HG03439 (cell line): ENCODE measurements around the gene NMRK1.

Experiments used
- ATAC-seq: cut with Tn5 transposase; IDR thresholded peaks from one replicate; pipeline ENCODE4 v1.9.1; 2021; ENCODE audit warnings: mild to moderate bottlenecking, moderate library complexity; ENCODE audit not compliant: unreplicated experiment

The NMRK1 gene

GRCh38 chr9:75087824-75088645 is at the start of gene NMRK1, which contains the start of gene OSTF1:
Gene NMRK1 (minus strand): TSS chr9:75088155. CDS start chr9:75083115, 5,040 bp downstream.
Gene OSTF1 (plus strand): TSS chr9:75088514. CDS start chr9:75088693, 179 bp downstream.
- peak; percentile 92 for ATAC-seq

DNA sequence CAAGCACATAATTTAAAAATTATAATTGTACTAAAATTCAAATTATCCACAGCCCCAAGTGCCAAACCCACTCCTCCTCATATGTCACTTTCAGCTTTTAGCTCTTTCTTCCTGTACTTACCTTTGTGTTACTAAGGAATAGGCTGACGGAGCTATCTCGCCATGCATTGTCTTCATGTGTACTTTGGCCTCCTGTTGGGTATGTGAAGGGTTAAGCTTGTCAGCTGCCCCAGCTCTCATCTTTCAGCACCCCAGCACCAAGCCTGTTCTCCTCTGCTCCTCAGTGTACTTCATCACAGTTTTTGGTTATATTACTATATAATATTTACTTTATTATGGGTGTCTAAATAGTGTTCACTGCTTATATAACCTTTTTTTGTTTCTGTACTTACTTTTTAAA is 46.5 kb upstream of the NMRK1 start:
- ATAC-seq: no peak

- ATAC-seq: no peak
These were observed 45.4 kb upstream of the NMRK1 start for GRCh38 chr9:75133396-75133795.

DNA sequence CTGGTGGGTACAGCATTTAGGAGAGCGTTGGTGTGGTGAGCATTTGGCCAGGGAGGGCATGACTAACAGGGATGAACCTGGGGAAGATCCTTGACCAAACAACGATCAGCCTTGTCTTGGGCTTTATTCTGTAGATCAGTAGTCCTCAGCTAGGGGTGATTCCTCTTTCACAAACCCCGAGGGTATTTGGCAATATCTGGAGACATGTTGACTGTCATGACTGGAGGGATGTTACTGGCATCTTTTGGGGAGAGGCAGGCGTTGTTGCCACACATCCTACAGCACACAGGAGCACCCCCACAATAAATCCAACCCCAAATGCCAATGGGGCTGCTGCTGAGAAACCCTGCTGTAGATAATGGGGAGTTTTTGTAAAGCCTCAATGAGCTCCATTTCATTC is 44.3 kb upstream of the NMRK1 start:
- ATAC-seq: no peak

DNA sequence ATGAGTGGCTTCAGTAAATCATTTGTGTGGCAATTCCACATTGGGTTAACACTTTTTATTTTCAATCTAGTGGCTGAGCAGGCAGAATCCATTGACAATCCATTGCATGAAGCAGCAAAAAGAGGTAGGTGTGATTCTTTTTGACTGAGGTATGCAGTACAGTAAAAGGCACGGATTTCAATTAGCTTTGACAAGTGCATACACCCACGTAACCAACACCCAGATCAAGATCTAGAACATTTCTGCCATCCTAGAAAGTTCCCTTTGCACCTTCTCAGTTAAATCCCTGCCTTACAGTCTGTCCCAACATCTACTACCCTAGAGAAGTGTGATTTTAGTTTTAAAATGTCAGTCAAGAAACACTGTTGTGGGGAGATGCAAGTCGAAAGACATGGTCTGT is 43.7 kb upstream of the NMRK1 start:
- ATAC-seq: no peak

DNA sequence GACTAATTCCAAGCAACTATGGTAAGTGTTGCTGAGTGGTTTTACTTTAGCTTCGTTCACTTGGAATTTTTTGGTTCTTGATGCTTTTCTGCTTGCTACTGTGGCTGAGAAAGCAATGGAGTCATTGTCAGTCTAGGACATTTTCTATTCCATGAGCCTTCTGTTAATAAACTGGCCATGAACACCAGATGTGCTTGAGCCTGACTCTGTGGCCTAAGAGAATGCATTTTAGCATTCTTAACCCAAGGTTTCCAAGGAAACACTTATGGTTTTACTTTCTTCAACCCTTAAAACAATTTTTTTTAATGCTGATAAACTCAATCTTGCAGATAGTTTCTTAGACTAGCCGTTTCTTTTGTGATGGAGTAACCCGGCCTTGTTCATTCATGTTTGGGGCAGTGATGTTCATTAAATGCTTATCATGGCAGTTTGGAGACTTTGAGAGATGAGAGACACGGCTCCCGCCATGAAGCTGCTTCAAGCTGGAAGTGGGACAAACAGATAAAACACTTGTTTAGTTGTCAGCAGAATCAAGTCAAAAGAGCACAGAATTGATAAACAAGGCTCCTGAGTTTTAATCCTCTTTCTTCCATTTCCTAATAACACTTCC is 42.8 kb upstream of the NMRK1 start:
- ATAC-seq: no peak

GRCh38 chr9:75130172-75130571 is 42.2 kb upstream of the NMRK1 start:
- ATAC-seq: no peak

- ATAC-seq: no peak
These were observed 40.6 kb upstream of the NMRK1 start for GRCh38 chr9:75128535-75128934.

DNA sequence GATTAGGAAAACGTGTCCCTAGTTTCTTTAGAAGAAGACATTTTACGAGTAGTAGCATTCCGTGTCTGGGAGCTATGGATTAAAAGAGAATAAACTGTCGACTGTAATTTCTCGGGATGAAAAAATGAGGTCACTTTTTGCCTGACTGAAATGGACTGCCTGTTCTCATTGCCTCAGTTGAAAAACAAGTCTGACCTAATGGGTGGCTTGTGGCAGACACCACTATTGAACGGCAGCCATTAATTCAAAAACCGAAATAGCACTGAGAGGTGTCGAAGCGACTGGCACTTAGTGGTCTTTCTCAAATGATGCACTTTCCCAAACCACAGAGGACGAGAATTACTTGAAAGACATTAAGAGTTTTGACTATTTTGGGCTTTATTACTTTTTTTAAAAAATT is 35.7 kb upstream of the NMRK1 start:
- no peak for ATAC-seq

DNA sequence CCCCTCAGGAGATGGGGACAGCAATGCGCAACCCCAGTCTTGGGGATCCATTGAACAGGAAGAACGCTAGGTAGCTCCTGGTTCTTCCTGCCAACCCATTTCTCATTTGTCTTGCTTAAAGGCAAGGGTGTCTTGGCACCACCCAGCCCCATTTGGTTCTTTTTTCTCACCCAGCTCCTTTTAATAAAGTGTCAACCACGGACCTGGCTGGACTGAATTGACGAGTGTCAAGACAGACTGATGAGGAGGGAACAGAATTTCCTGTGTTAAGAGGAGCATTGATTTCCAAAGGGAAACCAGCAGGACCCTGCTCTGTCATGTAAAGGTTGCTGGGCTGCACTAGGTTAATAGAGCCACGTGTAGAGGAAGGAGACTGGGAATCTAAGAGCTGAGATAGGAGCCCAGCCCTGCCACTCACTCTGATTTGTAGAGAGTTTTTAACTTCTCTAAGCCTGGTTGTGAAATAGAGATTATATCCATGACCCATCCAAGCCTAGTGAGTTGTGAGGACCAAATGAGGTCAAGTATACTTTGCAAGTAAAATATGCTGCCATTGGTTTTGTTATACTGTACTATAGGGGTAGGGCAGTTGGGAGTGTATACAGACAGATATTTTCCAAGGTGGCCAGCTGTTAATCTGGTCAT is 34.1 kb upstream of the NMRK1 start:
- no peak for ATAC-seq

GRCh38 chr9:75120686-75121085 is 32.7 kb upstream of the NMRK1 start:
- no peak for ATAC-seq

DNA sequence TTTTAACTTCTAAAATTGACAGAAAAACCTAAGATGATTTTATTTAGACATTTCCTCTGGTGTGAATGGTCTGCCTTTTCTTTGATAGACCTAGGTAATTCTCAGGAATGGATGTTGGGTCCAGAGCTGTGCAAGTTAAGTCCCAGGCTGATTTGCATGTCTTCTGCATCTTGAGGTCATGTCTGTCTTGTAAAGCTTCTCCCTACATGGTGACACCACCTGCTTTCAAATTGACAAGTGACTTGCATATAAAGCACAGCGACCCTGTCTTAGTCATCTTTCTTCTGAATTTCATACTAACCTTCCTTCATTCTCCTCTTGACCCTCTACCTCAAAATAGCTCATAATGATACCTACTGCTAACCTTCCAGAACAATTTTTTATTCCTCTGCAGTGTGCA is 29.6 kb upstream of the NMRK1 start:
- ATAC-seq: no peak

GRCh38 chr9:75116306-75116705 is 28.4 kb upstream of the NMRK1 start:
- no peak for ATAC-seq

DNA sequence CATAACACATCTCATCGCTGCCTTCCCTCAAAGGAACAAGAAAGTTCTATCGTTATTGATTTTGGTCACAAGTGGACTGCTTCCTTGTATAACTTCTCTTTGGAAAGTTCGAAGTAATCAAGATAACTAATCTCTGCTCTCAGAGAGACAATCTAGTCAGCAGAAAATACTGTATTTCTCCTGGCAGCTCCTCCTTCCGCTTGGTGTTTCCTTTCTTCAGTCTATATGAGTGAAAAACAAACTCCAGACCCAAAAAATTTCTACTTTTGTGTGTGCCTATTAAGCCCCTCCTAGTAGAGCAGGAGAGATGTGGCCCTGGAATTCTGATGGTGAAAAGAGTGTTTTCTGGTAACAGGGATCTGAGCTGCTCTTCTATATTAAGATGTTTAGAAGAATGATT is 24.8 kb upstream of the NMRK1 start:
- ATAC-seq: no peak

DNA sequence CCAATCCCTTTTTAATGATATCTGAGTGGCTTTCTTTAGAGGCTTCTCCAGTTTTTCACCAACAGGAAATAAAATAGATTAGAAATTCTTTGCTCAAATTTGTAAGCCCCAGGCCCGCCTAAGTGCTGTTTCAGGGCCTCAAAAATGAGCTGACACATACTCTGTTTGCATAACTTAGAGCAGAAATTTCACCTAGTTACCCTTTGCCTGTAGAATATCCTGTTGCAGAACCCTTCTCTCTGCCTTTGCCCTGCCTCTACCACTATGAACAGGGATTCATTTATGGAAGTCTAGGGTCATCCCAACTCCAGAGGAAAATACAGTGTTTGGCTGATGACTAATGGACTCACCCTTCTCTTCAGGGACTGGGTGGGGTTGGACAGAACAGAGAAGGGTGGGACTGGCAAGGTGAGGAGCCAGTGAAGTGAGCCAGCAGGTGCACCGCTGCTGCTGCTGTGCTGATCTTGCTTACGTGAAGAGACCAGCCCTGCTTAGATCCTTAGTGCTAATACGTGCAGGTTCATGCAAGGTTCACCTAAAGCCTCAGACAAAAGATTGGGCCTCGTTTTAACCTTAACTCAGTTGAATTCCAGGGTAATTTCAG is 23.2 kb upstream of the NMRK1 start:
- no peak for ATAC-seq

DNA sequence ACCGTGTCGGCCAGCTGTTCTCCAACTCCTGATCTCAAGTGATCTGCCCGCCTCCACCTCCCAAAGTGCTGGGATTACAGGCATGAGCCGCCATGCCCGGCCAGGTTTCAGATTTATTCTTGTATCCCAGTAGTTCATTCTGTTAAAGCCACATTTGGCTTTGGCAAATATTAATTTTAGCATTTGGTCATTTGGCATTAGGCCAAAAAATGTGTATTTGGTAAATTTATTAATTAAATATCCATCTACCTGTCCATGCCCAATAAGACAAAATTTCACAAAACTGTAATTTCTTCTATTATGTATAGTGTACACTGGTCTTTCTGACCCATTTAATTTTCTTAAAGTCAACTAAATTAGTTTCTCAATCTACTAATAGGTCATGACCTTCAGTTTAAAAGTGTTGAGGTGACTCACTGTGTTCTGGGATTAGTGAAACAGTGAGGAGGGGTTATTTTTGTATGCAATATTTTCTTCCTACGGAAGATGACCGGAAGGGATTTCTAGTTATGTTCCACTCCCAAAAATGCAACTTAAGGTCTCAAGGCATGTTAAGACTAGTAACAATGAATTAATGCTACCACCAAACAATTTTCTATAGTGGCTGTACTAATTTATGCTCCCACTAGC is 21.4 kb upstream of the NMRK1 start:
- ATAC-seq: no peak

DNA sequence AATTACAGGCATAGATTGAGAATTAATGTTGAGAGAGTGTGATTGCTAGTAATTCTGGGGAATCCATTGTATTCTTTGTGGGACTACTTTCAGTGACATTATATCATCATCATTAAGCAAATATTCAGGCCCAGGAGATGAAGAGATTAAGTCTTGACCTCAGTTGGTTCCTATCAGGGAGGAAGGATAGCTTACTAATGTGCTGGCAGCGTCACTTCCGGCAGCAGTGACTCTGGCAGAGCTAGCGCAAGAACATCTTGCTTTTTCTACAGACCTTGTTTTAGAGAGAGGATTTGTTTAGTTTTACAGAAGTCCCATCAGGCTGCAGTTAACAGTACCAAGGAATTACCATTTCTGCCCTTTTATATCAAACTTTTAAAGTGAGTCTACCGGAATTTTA is 20.6 kb upstream of the NMRK1 start:
- no peak for ATAC-seq

DNA sequence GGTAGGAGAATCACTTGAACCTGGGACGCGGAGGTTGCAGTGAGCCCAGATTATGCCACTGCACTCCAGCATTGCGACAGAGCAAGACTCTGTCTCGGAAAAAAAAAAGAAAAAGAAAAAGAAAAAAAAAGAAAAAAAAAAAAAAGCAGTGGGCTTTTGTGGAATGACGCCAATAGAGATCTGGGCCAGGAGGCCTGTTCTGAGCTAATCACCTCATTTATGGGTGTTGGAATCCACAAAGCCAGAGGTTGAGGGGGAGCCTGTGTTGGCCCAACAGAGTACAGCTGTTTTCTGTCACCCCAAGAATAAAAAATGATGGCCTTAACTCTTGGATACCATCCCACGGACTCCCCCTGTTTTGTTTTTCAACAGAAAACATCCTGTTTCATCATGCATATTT is 18.9 kb upstream of the NMRK1 start:
- ATAC-seq: no peak

DNA sequence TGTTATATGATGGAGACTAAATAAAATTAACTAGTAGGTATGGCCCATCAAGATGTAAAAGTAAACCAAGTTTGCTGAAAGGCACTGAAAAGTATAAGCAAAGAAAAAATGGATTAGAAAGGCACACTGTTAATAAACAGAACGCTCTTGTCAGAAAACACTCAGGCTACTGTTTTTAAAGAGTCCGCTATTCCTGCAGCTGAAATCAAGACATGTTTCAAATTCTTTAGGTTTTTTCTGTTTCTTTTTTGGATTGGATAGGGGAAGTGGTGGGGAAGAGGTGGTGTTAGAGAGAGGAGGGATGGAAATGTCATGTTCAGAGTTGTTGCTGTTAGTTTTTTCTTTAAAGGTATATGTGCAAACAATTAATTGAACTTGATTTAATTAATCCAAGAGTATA is 17.9 kb upstream of the NMRK1 start:
- no peak for ATAC-seq

- no peak for ATAC-seq
These were observed 17.1 kb upstream of the NMRK1 start for GRCh38 chr9:75105019-75105540.

DNA sequence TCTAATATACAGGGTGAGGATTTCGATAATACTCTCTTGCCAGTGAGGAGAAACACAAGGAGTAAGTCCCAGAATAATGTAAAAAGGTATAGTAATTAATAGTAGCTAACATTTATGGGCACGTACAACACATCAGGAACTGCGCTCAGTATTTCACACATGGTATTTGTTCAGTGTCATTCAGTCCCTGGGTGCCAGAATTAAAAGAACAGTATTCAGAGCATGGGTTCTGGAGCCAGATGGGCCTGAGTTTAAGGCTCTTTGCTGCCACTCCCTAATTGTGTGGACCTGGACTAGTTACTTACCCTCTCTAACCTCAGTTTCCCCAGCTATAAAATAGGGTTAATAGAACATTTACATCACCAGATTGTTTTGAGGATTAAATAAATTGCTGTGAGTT is 16.7 kb upstream of the NMRK1 start:
- no peak for ATAC-seq
